Muscle of leg (tissue), 11 donors: ENCODE data around the gene HLA-A. TPM values are rescaled to one million over a fixed set of nuclear protein-coding genes. Genes with fewer than 3 reads are reported as not detected.

Source experiments
- DNase-seq: peaks from one replicate; pipeline ENCODE4 v3.0.0; 2013
- H3K27ac ChIP-seq: one replicate; pipeline ENCODE4 v1.5.1; 2013; ENCODE audit warnings: mild to moderate bottlenecking, low read length, control low read depth
- H3K27me3 ChIP-seq: one replicate; pipeline ENCODE4 v1.6.1; 2013; ENCODE audit warnings: low read length; ENCODE audit not compliant: control insufficient read depth, insufficient read depth
- H3K36me3 ChIP-seq: one replicate; pipeline ENCODE4 v1.6.1; 2013; ENCODE audit warnings: low read length; ENCODE audit not compliant: control insufficient read depth, insufficient read depth
- H3K4me1 ChIP-seq: one replicate; pipeline ENCODE4 v1.6.1; 2013; ENCODE audit warnings: low read length; ENCODE audit not compliant: control insufficient read depth, insufficient read depth
- H3K4me3 ChIP-seq: one replicate; pipeline ENCODE4 v1.5.1; 2013; ENCODE audit warnings: low read length, control low read depth
- H3K9me3 ChIP-seq: replicated peaks from 2 replicates; pipeline ENCODE4 v1.6.1; 2013; ENCODE audit warnings: low read depth, low read length; ENCODE audit not compliant: control insufficient read depth
- WGBS: methylation state at CpG from one replicate; pipeline ENCODE4 v1.1.5; 2013; ENCODE audit warnings: missing lambda C conversion rate; ENCODE audit not compliant: insufficient coverage; 5-methylcytosine and 5-hydroxymethylcytosine counted together
- polyA plus RNA-seq, 8 donors: library from polyadenylated mRNA; unstranded; fragments of 120-200 nt; gene quantifications; one replicate each; pipeline versions ENCODE4 v1.2.1 to v1.2.3, GENCODE V29; 2013; ENCODE audit warnings: inconsistent platforms in 1 of 8, low replicate concordance in 1 of 8; ENCODE audit not compliant: insufficient read length in 8 of 8, insufficient read depth in 1 of 8
- total RNA-seq: library from RNA; stranded (reverse); fragments of 120-200 nt; gene quantifications from one replicate; pipeline ENCODE4 v1.2.4, GENCODE V29; 2013

HLA-A gene
- total and polyA plus RNA-seq, 9 donors: 55.7 to 138 (median 105) TPM

GRCh38 chr6:29945281-29945820 is 3.0 kb downstream of the HLA-A start:
- no peaks in the 10 kb centered on the region for H3K9me3 ChIP-seq
- H3K4me1 ChIP-seq: peaks cover 11% of the 10 kb centered on the region
- H3K36me3 ChIP-seq: peaks cover 8% of the 10 kb centered on the region
- no peak for DNase-seq
- no peaks in the 10 kb centered on the region for H3K27me3 ChIP-seq
- no peak overlapping the region for H3K4me3 ChIP-seq
- no peak overlapping the region for H3K27ac ChIP-seq
- WGBS: 100% methylated on average over 2 of the region's 4 CpGs

GRCh38 chr6:29946223-29947076 is 4.1 kb downstream of the HLA-A start:
- no peaks in the 10 kb centered on the region for H3K9me3 ChIP-seq
- H3K4me1 ChIP-seq: peaks cover 11% of the 10 kb centered on the region
- H3K27me3 ChIP-seq: no peaks in the 10 kb centered on the region
- no peak overlapping the region for H3K27ac ChIP-seq
- H3K4me3 ChIP-seq: no peak overlapping the region
- WGBS: 80% methylated on average over 1 of the region's 6 CpGs
- DNase-seq: no peak
- H3K36me3 ChIP-seq: peaks cover 8% of the 10 kb centered on the region

- no peak overlapping the region for H3K4me3 ChIP-seq
- peaks cover 8% of the 10 kb centered on the region for H3K36me3 ChIP-seq
- DNase-seq: no peak
- no peaks in the 10 kb centered on the region for H3K27me3 ChIP-seq
- H3K4me1 ChIP-seq: peaks cover 11% of the 10 kb centered on the region
- no CpG with 5 or more reads among the region's 3 CpGs for WGBS
- no peak overlapping the region for H3K27ac ChIP-seq
- H3K9me3 ChIP-seq: no peaks in the 10 kb centered on the region
Measured at GRCh38 chr6:29947077-29947980, 5.0 kb downstream of the HLA-A start.

GRCh38 chr6:29948277-29948676 is 5.9 kb downstream of the HLA-A start:
- no peak overlapping the region for H3K4me3 ChIP-seq
- 90% methylated on average over 2 of the region's 2 CpGs for WGBS
- H3K27ac ChIP-seq: no peak overlapping the region
- H3K9me3 ChIP-seq: no peaks in the 10 kb centered on the region
- peaks cover 8% of the 10 kb centered on the region for H3K36me3 ChIP-seq
- DNase-seq: no peak
- peaks cover 10% of the 10 kb centered on the region for H3K4me1 ChIP-seq
- no peaks in the 10 kb centered on the region for H3K27me3 ChIP-seq

GRCh38 chr6:29949934-29950333 is 7.6 kb downstream of the HLA-A start:
- DNase-seq: no peak
- Histone ChIP-seq H3K27me3 (no peaks in the 10 kb centered on the region), H3K4me3 (no peak overlapping the region), H3K36me3 (peaks cover 3% of the 10 kb centered on the region), H3K9me3 (no peaks in the 10 kb centered on the region), H3K27ac (no peak overlapping the region), H3K4me1 (no peaks in the 10 kb centered on the region)
- 59% methylated on average over 6 of the region's 7 CpGs for WGBS

- no peak for DNase-seq
- WGBS: no CpG with 5 or more reads among the region's 3 CpGs
- no peak overlapping the region for H3K27ac ChIP-seq
Measured at GRCh38 chr6:29951882-29952281, 9.6 kb downstream of the HLA-A start.

GRCh38 chr6:29953001-29953441 is 10.7 kb downstream of the HLA-A start:
- Histone ChIP-seq H3K4me1 (no peaks in the 10 kb centered on the region), H3K36me3 (no peaks in the 10 kb centered on the region), H3K27ac (no peak overlapping the region), H3K9me3 (no peaks in the 10 kb centered on the region), H3K4me3 (no peak overlapping the region), H3K27me3 (no peaks in the 10 kb centered on the region)
- DNase-seq: peak; percentile 42
- WGBS: no CpG with 5 or more reads among the region's 3 CpGs

More at GRCh38 chr6:29951882-29952281, 9.6 kb downstream of the HLA-A start:
- Histone ChIP-seq H3K36me3 (no peaks in the 10 kb centered on the region), H3K27me3 (no peaks in the 10 kb centered on the region), H3K4me1 (no peaks in the 10 kb centered on the region), H3K4me3 (no peak overlapping the region), H3K9me3 (no peaks in the 10 kb centered on the region)

- H3K27me3 ChIP-seq: no peaks in the 10 kb centered on the region
- DNase-seq: peak; percentile 44
- no peaks in the 10 kb centered on the region for H3K36me3 ChIP-seq
- no peaks in the 10 kb centered on the region for H3K9me3 ChIP-seq
- H3K4me3 ChIP-seq: no peak overlapping the region
- H3K27ac ChIP-seq: no peak overlapping the region
- WGBS: 33% methylated on average over 1 of the region's 2 CpGs
- H3K4me1 ChIP-seq: no peaks in the 10 kb centered on the region
Measured at GRCh38 chr6:29953686-29954085, 11.4 kb downstream of the HLA-A start.

- Histone ChIP-seq H3K4me1 (no peaks in the 10 kb centered on the region), H3K36me3 (no peaks in the 10 kb centered on the region), H3K9me3 (no peaks in the 10 kb centered on the region), H3K4me3 (no peak overlapping the region), H3K27ac (no peak overlapping the region), H3K27me3 (no peaks in the 10 kb centered on the region)
- no CpG with 5 or more reads among the region's 1 CpG for WGBS
- DNase-seq: no peak
Measured at GRCh38 chr6:29954272-29954671, 11.9 kb downstream of the HLA-A start.

- 100% methylated on average over 1 of the region's 9 CpGs for WGBS
- Histone ChIP-seq H3K4me3 (no peak overlapping the region), H3K9me3 (no peaks in the 10 kb centered on the region), H3K36me3 (no peaks in the 10 kb centered on the region), H3K4me1 (no peaks in the 10 kb centered on the region), H3K27ac (no peak overlapping the region), H3K27me3 (no peaks in the 10 kb centered on the region)
- DNase-seq: no peak
Measured at GRCh38 chr6:29955783-29956182, 13.5 kb downstream of the HLA-A start.
